A673 (cell line): ENCODE measurements around the gene BMX. TPM values are rescaled to one million over a fixed set of nuclear protein-coding genes. Genes with fewer than 3 reads are reported as not detected.
A peak's percentile ranks its signal among the peaks of the same experiment; 100 is the strongest.

ENCODE experiments used
- BruUV-seq: library from RNA; stranded (reverse); fragments of 400-500 nt; replicated peaks from 2 replicates; lab custom pipeline; 2021; lab: Mats Ljungman, UMichigan
- CTCF ChIA-PET: fragments of 300-600 bp; sonication (Branson Sonifier 250); formaldehyde crosslinking; loops from one replicate; lab custom pipeline; 2022; ENCODE audit warnings: antibody characterized with exemption; lab: Charles Lee
- POLR2A ChIA-PET: fragments of 300-600 bp; sonication (Branson Sonifier 250); formaldehyde crosslinking; loops from one replicate; lab custom pipeline; 2022; ENCODE audit warnings: antibody characterized with exemption; ENCODE audit not compliant: low non-redundant PET; lab: Charles Lee
- DNase-seq: peaks from one replicate; pipeline ENCODE4 v3.0.0-alpha.2; 2015; ENCODE audit warnings: low spot score
- H3K27ac ChIP-seq: fragments of 200-600 bp; sonication (generic); 2 replicates; pipeline ENCODE4 v1.5.1; 2016; ENCODE audit warnings: mixed run types, low read depth, mild to moderate bottlenecking, mixed read lengths, antibody characterized with exemption, low read length; ENCODE audit not compliant: poor library complexity, severe bottlenecking
- H3K27me3 ChIP-seq: fragments of 200-600 bp; sonication (generic); replicated peaks from 2 replicates; pipeline ENCODE4 v1.6.1; 2017; ENCODE audit warnings: mixed run types, low read depth, mild to moderate bottlenecking, mixed read lengths, antibody characterized with exemption, low read length; ENCODE audit not compliant: insufficient read depth, poor library complexity
- H3K36me3 ChIP-seq: fragments of 200-600 bp; sonication (generic); 2 replicates; pipeline ENCODE4 v1.6.1; 2016; ENCODE audit warnings: mixed run types, mild to moderate bottlenecking, mixed read lengths, antibody characterized with exemption, low read length; ENCODE audit not compliant: insufficient read depth, poor library complexity, severe bottlenecking
- H3K4me1 ChIP-seq: fragments of 200-600 bp; sonication (generic); 2 replicates; pipeline ENCODE4 v1.6.1; 2017; ENCODE audit warnings: mixed run types, mild to moderate bottlenecking, mixed read lengths, antibody characterized with exemption, low read length; ENCODE audit not compliant: insufficient read depth, poor library complexity, severe bottlenecking
- H3K4me3 ChIP-seq: fragments of 200-600 bp; sonication (generic); 2 replicates; pipeline ENCODE4 v1.5.1; 2016; ENCODE audit warnings: low read depth, mixed run types, mild to moderate bottlenecking, mixed read lengths, low read length; ENCODE audit not compliant: poor library complexity, severe bottlenecking
- H3K9me3 ChIP-seq: fragments of 200-600 bp; sonication (generic); 2 replicates; pipeline ENCODE4 v1.6.1; 2016; ENCODE audit warnings: mixed run types, low read depth, mild to moderate bottlenecking, mixed read lengths, antibody characterized with exemption, low read length; ENCODE audit not compliant: poor library complexity, severe bottlenecking
- EZH2 ChIP-seq: fragments of 200-600 bp; sonication (generic); IDR thresholded peaks from 2 replicates; pipeline ENCODE4 v1.6.1; 2017; ENCODE audit warnings: borderline replicate concordance, low read depth, mild to moderate bottlenecking, mixed read lengths, antibody characterized with exemption, low read length; ENCODE audit not compliant: poor library complexity, severe bottlenecking
- intact Hi-C: fragments of 100-400 bp; cut with micrococcal nuclease; formaldehyde crosslinking; loops from one replicate; pipeline ENCODE4 v1.10.0; 2022; ENCODE audit not compliant: unreplicated experiment
- total RNA-seq: library from RNA; stranded (reverse); gene quantifications from 2 replicates; pipeline ENCODE4 v1.2.3, GENCODE V29; 2021
- TF ChIP-seq, protein P1 (sequence below): fragments of 300-800, 200-600 bp; sonication (generic); conservative IDR thresholded peaks from 2 replicates; pipeline ENCODE4 v1.5.1; 2017; ENCODE audit warnings: low read depth, mild to moderate bottlenecking, antibody characterized with exemption, low read length, moderate library complexity, mixed read lengths

Gene BMX
- total RNA-seq, 1 experiment from 2014 or later: not detected

GRCh38 chrX:15465347-15465746 is 35.3 kb upstream of the BMX start:
- Histone ChIP-seq H3K27ac (no peak overlapping the region), H3K36me3 (peaks cover 4% of the 10 kb centered on the region), H3K4me1 (peaks cover 13% of the 10 kb centered on the region), H3K27me3 (peaks cover 5% of the 10 kb centered on the region), H3K4me3 (no peak overlapping the region), H3K9me3 (no peaks in the 10 kb centered on the region)
- ChIA-PET CTCF (no interaction called here), POLR2A (no interaction called here)
- intact Hi-C loops: no loop called here
- peak; percentile 10 for DNase-seq
- TF ChIP-seq, protein P1, sequence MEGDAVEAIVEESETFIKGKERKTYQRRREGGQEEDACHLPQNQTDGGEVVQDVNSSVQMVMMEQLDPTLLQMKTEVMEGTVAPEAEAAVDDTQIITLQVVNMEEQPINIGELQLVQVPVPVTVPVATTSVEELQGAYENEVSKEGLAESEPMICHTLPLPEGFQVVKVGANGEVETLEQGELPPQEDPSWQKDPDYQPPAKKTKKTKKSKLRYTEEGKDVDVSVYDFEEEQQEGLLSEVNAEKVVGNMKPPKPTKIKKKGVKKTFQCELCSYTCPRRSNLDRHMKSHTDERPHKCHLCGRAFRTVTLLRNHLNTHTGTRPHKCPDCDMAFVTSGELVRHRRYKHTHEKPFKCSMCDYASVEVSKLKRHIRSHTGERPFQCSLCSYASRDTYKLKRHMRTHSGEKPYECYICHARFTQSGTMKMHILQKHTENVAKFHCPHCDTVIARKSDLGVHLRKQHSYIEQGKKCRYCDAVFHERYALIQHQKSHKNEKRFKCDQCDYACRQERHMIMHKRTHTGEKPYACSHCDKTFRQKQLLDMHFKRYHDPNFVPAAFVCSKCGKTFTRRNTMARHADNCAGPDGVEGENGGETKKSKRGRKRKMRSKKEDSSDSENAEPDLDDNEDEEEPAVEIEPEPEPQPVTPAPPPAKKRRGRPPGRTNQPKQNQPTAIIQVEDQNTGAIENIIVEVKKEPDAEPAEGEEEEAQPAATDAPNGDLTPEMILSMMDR: no peak
- no peak for TF ChIP-seq EZH2
- BruUV-seq: no TSS peak

DNA sequence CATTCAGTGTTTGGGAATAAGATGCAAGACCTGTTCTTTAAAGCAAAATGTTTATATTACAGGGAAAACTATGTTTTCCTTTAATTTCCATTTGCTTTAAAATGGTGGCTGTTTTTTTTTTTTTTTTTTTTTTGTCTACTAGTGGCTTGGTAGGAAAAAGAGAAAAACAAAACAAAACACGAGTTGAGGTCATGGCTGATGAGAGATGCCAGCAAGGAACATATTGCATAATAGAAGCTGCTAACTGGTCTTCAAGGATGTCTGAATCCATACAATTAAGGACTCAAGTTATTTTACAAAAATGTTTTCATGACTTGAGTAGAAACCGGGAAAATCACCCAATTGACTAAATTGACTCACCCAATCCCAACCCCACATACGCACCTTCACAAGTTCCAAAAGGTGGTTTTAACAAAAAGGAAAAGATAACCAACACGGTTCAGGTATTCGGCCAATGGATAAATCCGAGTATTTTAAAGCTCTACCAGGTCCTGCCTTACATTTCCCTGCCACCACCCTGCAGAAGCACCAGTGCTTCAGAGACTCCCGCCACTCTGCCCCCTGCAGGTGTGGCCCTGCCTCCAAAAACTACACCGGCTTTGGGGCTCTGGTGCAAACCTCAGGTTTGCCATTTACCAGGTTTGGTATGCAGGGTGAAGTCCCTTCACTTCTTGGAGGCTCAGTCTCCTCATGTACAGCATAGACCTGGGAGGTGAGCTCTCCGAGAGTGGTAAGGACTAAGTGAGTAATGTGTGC is 34.5 kb upstream of the BMX start:
- intact Hi-C loops: no loop called here
- H3K9me3 ChIP-seq: no peaks in the 10 kb centered on the region
- POLR2A ChIA-PET: no interaction called here
- TF ChIP-seq, protein P1: peak; percentile 44
- TF ChIP-seq EZH2: no peak
- H3K27me3 ChIP-seq: peaks cover 5% of the 10 kb centered on the region
- CTCF ChIA-PET: no interaction called here
- peaks cover 13% of the 10 kb centered on the region for H3K4me1 ChIP-seq
- DNase-seq: peak; percentile 9
- peaks cover 4% of the 10 kb centered on the region for H3K36me3 ChIP-seq
- H3K27ac ChIP-seq: no peak overlapping the region
- H3K4me3 ChIP-seq: no peak overlapping the region
- BruUV-seq: no TSS peak

DNA sequence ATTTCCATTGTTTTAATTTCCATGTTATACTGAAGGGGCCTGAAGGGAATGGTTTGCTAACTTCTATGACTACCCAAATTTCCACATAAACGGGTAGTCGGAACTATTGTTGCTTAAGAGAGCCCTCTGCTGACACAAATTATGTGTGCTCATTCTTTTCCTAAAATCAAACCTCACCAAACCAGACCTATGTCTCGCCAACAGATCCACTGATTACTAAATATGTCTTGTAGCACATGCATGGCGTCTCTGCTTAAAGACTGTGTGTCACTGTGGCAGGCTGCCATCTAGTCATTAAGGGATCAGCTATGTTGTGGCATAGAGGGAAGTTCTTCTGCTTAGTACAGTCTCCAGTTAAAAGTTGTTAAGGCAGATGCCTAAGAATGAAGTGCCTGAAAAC is 32.6 kb upstream of the BMX start:
- CTCF ChIA-PET: interaction anchor here (1.4 to 1.5 kb wide), 2 partner anchors 119 to 168 kb away, joined by 6 to 10 read pairs; no protein-coding TSS in a partner anchor
- intact Hi-C loops: loop anchor here (1.0 kb wide), 2 partner anchors 119 to 169 kb away; no protein-coding TSS in a partner anchor

More for the DNA sequence above, 32.6 kb upstream of the BMX start:
- Histone ChIP-seq H3K36me3 (peaks cover 4% of the 10 kb centered on the region), H3K27ac (no peak overlapping the region), H3K4me3 (no peak overlapping the region), H3K4me1 (peaks cover 13% of the 10 kb centered on the region), H3K27me3 (peaks cover 5% of the 10 kb centered on the region), H3K9me3 (no peaks in the 10 kb centered on the region)
- TF ChIP-seq, protein P1: peak; percentile 69
- no peak for TF ChIP-seq EZH2
- DNase-seq: peak; percentile 90
- BruUV-seq: no TSS peak
- POLR2A ChIA-PET: no interaction called here
